ENCODE data around the gene STAM. TPM values are rescaled to one million over a fixed set of nuclear protein-coding genes. Genes with fewer than 3 reads are reported as not detected.
A peak's percentile ranks its signal among the peaks of the same experiment; 100 is the strongest.

The STAM gene
- total and polyA plus RNA-seq, 10 donors, result 5.6 to 28.6 (median 20.3) TPM

- intact Hi-C loops (cut with DNase I; ENCODE audit: low total_unique reads), result no loop called here
- DNase-seq, result peak; percentile 82
- H3K27ac ChIP-seq, result peak overlapping the region; percentile 95 to 99 (median 96)
- H3K36me3 ChIP-seq, result no peaks in the 10 kb centered on the region
- H3K4me1 ChIP-seq, result peaks cover 28 to 64% (median 51%) of the 10 kb centered on the region in 6 donors
- peaks cover 0 to 6% (median 0%) of the 10 kb centered on the region in 8 donors for H3K9me3 ChIP-seq
- no peaks in the 10 kb centered on the region for H3K27me3 ChIP-seq (replicated peaks in 1 of 7)
- peak overlapping the region; percentile 62 to 91 (median 76) for H3K4me3 ChIP-seq
- TF ChIP-seq POLR2A (IDR thresholded peaks at IDR 0.05), result no peak
- TF ChIP-seq POLR2AphosphoS5 (IDR thresholded peaks at IDR 0.05), result no peak
- no peak for TF ChIP-seq CTCF (IDR thresholded peaks at IDR 0.05 in 8 of 11, conservative IDR thresholded peaks at IDR 0.05 in 3 of 11)
- WGBS, 5 donors, result 0 to 1% (median 0%) methylated on average over 13 of the region's 13 CpGs
These were observed 604 bp upstream of the STAM start for GRCh38 chr10:17643339-17643754.

- H3K9me3 ChIP-seq, result peaks cover 0 to 6% (median 0%) of the 10 kb centered on the region in 8 donors
- peak overlapping the region; percentile 95 to 99 (median 96) for H3K27ac ChIP-seq
- H3K4me1 ChIP-seq, result peaks cover 28 to 75% (median 57%) of the 10 kb centered on the region in 6 donors
- peak overlapping the region; percentile 62 to 91 (median 76) for H3K4me3 ChIP-seq
- H3K27me3 ChIP-seq (replicated peaks in 1 of 7), result no peaks in the 10 kb centered on the region
- no peaks in the 10 kb centered on the region for H3K36me3 ChIP-seq
- intact Hi-C loops (cut with DNase I; ENCODE audit: low total_unique reads), result no loop called here
- WGBS, 5 donors, result 1 to 3% (median 2%) methylated on average over 9 of the region's 9 CpGs
- TF ChIP-seq CTCF (IDR thresholded peaks at IDR 0.05 in 8 of 11, conservative IDR thresholded peaks at IDR 0.05 in 3 of 11) (no peak), POLR2AphosphoS5 (IDR thresholded peaks at IDR 0.05) (no peak), POLR2A (IDR thresholded peaks at IDR 0.05) (no peak)
- DNase-seq, result no peak
These were observed 563 bp downstream of the STAM start for GRCh38 chr10:17644485-17644943.

GRCh38 chr10:17645621-17646345 is 1.8 kb downstream of the STAM start:
- Histone ChIP-seq H3K36me3 (peaks cover 0 to 3% (median 0%) of the 10 kb centered on the region in 6 donors), H3K27ac (peak overlapping the region in 6 of 8 donors; percentile 22 to 98 (median 96)), H3K27me3 (replicated peaks in 1 of 7) (no peaks in the 10 kb centered on the region), H3K4me3 (peak overlapping the region in 5 of 8 donors; percentile 62 to 91 (median 79)), H3K9me3 (peaks cover 0 to under 1% (median 0%) of the 10 kb centered on the region in 8 donors), H3K4me1 (peaks cover 28 to 86% (median 57%) of the 10 kb centered on the region in 6 donors)
- 36 to 47% (median 46%) methylated on average over 6 of the region's 6 CpGs for WGBS, 5 donors
- no peak for TF ChIP-seq POLR2AphosphoS5 (IDR thresholded peaks at IDR 0.05)
- TF ChIP-seq CTCF (IDR thresholded peaks at IDR 0.05 in 8 of 11, conservative IDR thresholded peaks at IDR 0.05 in 3 of 11), result no peak
- TF ChIP-seq POLR2A (IDR thresholded peaks at IDR 0.05), result no peak
- intact Hi-C loops (cut with DNase I; ENCODE audit: low total_unique reads), result no loop called here
- DNase-seq, result no peak

GRCh38 chr10:17647326-17647725 is 3.4 kb downstream of the STAM start:
- Histone ChIP-seq H3K27ac (peak overlapping the region in 6 of 8 donors; percentile 12 to 97 (median 71)), H3K9me3 (no peaks in the 10 kb centered on the region), H3K27me3 (replicated peaks in 1 of 7) (no peaks in the 10 kb centered on the region), H3K36me3 (peaks cover 0 to 5% (median 0%) of the 10 kb centered on the region in 6 donors), H3K4me3 (peak overlapping the region in 1 of 8 donors; percentile 14), H3K4me1 (peaks cover 28 to 89% (median 55%) of the 10 kb centered on the region in 6 donors)
- WGBS, 5 donors, result 30 to 60% (median 41%) methylated on average over 3 of the region's 3 CpGs
- intact Hi-C loops (cut with DNase I; ENCODE audit: low total_unique reads), result no loop called here
- DNase-seq, result no peak
- TF ChIP-seq POLR2AphosphoS5 (IDR thresholded peaks at IDR 0.05) (no peak), POLR2A (IDR thresholded peaks at IDR 0.05) (no peak), CTCF (IDR thresholded peaks at IDR 0.05 in 8 of 11, conservative IDR thresholded peaks at IDR 0.05 in 3 of 11) (no peak)

Measured in spleen (tissue), 11 donors.